GM21825 (cell line): ENCODE data around the gene DNMT1.
A peak's percentile ranks its signal among the peaks of the same experiment; 100 is the strongest.
"Not testable (repeated sequence)": the region's sequence is repeated elsewhere in the genome, so short reads cannot be mapped to it uniquely, and the experiment has no call there.

ENCODE experiments used
- ATAC-seq: cut with Tn5 transposase; IDR thresholded peaks from one replicate; pipeline ENCODE4 v1.9.1; 2021; ENCODE audit warnings: mild to moderate bottlenecking, moderate library complexity; ENCODE audit not compliant: unreplicated experiment

The DNMT1 gene

GRCh38 chr19:10194500-10195198, at the start of gene DNMT1:
DNMT1 (minus strand) TSS chr19:10194953; CDS start chr19:10194899, 54 bp downstream.
- ATAC-seq = peak; percentile 71

- no peak for ATAC-seq
These were observed 48.9 kb upstream of the DNMT1 start for GRCh38 chr19:10243606-10244005.

- not testable (repeated sequence) for ATAC-seq
These were observed 47.2 kb upstream of the DNMT1 start for GRCh38 chr19:10241826-10242449.

- ATAC-seq = no peak
These were observed 43.5 kb upstream of the DNMT1 start for GRCh38 chr19:10238172-10238783.

DNA sequence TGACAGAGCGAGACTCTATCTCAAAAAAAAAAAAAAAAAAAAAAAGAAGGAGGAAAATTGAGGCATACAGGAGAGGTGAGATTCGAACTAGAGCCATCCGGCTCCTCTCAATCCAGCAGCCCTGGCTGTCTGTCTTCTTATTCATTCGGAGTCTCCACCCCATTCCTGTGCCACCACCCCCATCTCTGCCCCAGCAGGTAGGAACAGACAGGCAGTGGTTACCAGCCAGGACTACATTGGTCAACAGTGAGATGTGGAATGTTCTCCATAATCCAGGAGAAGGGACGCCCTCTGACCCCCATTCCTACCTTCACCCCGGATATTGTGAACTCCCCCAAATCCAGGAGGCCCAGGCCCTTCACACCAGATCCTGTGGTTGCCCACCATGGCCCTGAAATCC, 42.9 kb upstream of the DNMT1 start:
- ATAC-seq = no peak

DNA sequence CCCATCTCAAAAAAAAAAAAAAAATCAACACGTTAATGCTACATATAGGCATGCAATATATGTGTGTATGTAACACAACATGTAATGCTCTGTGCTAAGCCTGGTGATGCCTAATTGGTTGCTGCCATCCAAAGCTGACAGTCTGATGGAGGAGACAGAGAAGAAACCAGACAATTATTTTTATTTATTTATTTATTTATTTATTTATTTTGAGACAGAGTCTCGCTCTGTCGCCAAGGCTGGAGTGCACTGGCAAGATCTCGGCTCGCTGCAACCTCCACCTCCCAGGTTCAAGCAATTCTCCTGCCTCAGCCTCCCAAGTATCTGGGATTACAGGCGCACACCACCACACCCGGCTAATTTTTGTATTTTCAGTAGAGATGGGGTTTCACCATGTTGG, 40.7 kb upstream of the DNMT1 start:
- not testable (repeated sequence) for ATAC-seq

DNA sequence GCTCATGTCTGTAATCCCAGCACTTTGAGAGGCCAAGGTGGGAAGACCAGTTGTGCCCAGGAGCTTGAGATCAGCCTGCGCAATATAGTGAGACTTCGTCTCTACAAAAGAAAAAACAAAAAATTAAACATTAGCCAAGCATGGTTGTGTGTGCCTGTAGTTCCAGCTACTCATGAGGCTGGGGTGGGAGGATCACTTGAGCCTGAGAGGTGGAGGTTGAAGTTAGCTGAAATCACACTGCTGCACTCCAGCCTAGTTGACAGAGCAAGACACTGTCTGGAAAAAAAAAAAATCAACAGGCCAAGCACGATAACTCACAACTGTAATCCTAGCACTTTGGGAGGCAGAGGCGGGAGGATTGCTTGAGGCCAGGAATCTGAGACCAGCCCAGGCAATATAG, 40.2 kb upstream of the DNMT1 start:
- ATAC-seq = no peak

- ATAC-seq = no peak
These were observed 39.2 kb upstream of the DNMT1 start for GRCh38 chr19:10233946-10234345.

GRCh38 chr19:10231612-10232228, 37.0 kb upstream of the DNMT1 start:
- ATAC-seq = no peak

DNA sequence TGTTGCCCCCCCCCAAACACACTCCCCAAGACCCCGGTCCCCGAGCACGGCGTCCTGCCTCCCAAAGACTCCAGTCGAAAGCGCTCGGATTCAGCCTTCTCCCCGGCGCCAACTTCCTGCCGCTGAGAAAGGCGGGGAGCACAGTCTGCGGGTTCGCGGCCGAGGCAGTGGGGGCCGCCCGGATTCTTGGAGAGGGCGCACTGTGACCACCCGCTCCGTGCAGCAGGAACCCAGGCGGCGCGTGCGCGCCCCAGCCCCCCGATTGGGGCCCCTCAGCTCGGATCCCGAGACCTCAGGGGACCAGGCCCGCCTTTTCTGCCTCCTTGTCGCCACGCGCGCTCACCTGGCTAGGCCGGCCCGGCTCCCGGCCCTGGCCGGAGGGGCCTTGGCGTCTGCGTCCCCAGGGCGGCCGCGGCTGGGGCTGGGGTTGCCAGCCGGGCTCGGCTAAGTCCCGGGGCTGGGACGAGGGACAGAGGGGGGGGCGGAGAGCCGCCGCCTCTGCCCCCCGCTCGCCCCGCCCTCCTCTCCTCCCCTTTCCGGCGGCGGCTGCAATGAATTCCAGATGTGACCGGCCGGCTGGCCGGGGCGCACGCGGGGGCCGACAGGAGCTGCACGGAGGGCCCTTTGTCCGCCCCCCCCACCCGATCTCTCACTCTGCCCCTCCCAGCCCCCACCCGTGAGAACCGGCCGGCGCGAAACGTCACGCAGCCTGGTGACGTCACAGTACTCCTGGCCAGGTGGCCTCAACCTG, 36.3 kb upstream of the DNMT1 start, which contains the start of gene S1PR2:
Gene S1PR2, minus strand, starts transcription at position 471 of the 751 bp plus-strand sequence. CDS start 6,426 bp downstream, outside the sequence.
- ATAC-seq = peak; percentile 39

DNA sequence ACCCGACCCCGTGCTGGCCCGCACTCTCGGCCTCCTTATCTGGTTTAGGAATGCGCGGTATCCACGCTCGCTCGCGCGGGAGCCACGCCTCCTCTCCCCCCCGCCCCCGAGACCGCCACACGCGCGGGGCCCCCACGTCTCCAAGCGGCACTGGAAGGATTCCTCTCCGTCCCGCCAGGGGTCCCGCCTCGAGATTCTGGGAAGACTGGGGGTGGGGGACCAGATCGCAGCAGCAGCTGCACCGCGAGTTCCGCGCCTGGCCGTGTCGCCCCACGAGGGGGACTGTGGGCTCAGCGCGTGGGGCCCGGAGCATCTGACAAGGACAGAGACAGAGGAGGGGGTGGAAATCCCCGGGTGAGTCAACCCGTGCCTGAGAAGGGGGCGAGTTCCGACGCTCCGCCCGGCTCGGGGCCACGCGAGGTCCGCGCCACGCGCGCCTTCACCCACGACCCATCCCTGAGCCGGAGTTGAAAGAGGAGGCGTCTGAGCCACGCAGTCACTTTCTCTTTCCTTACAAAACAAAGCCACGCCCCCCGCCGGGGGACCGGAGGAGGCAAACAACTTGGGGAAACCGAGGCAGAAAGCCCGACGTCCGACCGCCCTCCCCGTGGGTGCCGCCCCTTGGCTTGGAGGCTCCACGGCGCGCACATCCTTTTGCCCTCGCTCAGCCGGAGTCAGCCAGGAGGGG, 35.6 kb upstream of the DNMT1 start:
- ATAC-seq = peak; percentile 19

GRCh38 chr19:10228920-10229319, 34.2 kb upstream of the DNMT1 start:
- no peak for ATAC-seq

- no peak for ATAC-seq
These were observed 33.6 kb upstream of the DNMT1 start for GRCh38 chr19:10228393-10228792.

DNA sequence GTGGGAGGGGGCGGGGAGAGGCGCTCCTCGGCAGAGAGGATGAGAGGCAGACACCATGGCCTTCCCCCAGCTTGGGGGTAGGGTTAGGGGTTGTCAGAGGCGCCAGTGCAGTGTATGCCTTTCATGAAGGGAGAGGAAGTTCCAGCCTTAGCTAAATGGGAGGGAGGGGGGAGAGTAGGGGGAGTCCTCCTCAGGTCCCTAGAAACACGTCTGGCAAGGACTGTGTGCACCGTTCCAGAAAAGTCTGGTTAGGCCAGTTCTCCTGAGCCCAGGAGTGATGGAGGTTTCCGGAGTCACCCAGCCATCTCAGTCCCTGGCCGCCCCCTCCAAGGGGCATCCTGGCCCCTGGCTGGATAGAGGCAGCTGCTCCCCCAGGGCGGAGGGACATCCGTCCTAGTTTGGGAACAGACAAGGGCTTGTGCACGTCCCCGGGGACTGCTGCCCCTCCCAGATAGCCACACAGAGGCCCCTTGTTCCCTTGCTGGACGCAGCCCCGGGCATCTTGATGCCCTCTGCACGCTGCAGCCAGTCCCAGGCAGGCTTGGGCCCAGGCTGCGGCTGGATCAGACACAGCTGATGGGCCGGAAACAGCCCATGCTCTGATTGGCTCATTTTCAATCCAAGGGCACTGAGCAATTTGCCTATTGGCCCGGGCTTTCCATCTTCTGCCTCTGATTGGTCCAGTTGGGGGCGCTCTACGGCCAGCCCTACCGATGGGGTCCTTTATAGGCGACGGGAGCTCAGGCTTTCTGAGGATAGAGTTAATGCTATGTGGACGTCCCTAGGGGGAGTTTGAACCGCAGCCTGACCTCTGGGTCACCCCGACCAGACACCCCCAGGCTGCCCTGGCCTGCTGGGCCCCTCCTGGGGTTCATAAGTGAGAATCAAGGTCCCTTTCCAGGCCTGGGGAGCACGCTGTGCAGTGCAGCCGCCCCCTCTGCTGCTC, 32.5 kb upstream of the DNMT1 start:
- no peak for ATAC-seq

GRCh38 chr19:10226376-10227025, 31.7 kb upstream of the DNMT1 start:
- no peak for ATAC-seq

DNA sequence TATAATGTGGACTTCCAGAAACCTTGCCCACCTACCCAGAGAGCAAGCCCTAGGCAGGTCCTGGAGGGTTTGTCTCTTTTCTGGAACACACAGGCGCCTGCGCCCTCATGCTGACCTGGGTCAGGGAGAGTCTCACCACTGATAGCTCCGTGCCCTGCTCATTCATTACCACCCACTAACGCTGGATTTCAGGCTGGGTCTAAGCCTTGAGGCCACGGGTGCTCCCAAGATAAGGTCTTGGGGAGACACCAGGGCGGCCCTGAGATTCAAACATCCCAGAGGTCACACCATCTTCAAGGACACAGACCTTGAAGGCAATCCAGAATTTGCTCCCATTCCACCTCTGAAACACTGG, 31.2 kb upstream of the DNMT1 start:
- no peak for ATAC-seq

DNA sequence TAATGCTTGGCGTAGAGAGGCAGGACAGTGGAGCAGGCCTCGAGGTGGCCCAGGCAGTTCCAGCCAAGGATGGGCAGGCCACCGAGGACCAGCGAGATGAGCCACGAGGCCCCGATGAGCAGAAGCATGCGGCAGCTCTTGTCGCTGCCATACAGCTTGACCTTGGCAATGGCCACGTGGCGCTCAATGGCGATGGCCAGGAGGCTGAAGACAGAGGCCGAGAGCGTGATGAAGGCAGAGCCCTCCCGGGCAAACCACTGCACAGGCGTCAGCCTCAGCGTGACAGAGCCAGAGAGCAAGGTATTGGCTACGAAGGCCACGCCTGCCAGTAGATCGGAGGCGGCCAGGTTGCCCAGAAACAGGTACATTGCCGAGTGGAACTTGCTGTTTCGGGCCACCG, 29.6 kb upstream of the DNMT1 start:
- ATAC-seq = no peak

DNA sequence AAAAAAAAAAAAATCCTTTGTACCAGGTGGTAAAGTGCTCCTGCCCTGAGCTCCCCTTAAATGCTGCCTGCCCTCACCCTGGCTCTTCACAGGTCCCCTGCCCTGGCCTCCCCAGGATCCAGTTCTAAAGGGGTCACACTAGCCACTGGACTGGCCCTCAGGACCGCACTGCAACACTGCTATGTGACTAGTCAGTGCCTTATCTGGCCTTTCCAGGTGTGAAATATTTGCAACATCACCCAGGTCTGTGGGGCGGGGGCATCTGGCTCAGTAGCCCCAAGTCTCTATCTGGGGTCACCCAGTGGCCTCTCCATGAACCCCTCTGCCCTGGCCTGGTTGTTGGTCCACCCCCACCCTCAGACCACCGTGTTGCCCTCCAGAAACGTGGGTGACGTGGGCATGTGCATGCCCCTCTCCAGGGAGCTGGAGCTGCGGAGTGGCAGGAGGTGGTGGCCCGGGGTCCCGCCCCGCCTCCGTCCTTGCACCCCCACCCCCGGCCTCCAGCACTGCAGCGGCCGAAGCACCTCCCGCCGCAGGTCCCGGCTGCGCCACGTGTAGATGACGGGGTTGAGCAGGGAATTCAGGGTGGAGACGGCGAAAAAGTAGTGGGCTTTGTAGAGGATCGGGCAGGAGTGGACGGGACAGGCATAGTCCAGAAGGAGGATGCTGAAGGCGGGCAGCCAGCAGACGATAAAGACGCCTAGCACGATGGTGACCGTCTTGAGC, 28.9 kb upstream of the DNMT1 start:
- ATAC-seq = no peak
